Loucy (cell line): Measurements from ENCODE around the gene ZDHHC19.

Experiments used
- H2AFZ ChIP-seq: fragments of 200-600 bp; sonication (generic); 2 replicates; pipeline ENCODE4 v1.6.0; 2016; ENCODE audit warnings: antibody characterized with exemption, mild to moderate bottlenecking, low read length, moderate library complexity
- H3F3A ChIP-seq: fragments of 200-600 bp; 2 replicates; pipeline ENCODE4 v1.6.0; 2016; ENCODE audit warnings: antibody characterized with exemption, low read depth, mild to moderate bottlenecking
- H3K27me3 ChIP-seq: fragments of 200-600 bp; sonication (generic); 2 replicates; pipeline ENCODE4 v1.6.1; 2014; ENCODE audit warnings: low read length, mild to moderate bottlenecking; ENCODE audit not compliant: insufficient read depth, poor library complexity, severe bottlenecking
- H3K36me3 ChIP-seq: fragments of 200-600 bp; sonication (generic); 2 replicates; pipeline ENCODE4 v1.6.1; 2016; ENCODE audit warnings: low read length; ENCODE audit not compliant: insufficient read depth
- H3K4me1 ChIP-seq: fragments of 200-600 bp; sonication (generic); 2 replicates; pipeline ENCODE4 v1.5.1; 2014; ENCODE audit warnings: low read length, mild to moderate bottlenecking; ENCODE audit not compliant: insufficient read depth, poor library complexity, severe bottlenecking
- H3K4me2 ChIP-seq: fragments of 200-600 bp; sonication (generic); 2 replicates; pipeline ENCODE4 v1.6.0; 2014; ENCODE audit warnings: antibody characterized with exemption, low read length, low read depth, mild to moderate bottlenecking; ENCODE audit not compliant: poor library complexity, severe bottlenecking
- H3K4me3 ChIP-seq: fragments of 200-600 bp; sonication (generic); 2 replicates; pipeline ENCODE4 v1.5.1; 2014; ENCODE audit warnings: low read length, mild to moderate bottlenecking, mixed read lengths; ENCODE audit not compliant: poor library complexity, severe bottlenecking
- H3K79me2 ChIP-seq: fragments of 200-600 bp; sonication (generic); 2 replicates; pipeline ENCODE4 v1.6.1; 2014; ENCODE audit warnings: low read length; ENCODE audit not compliant: insufficient read depth
- H3K9ac ChIP-seq: fragments of 200-600 bp; sonication (generic); 2 replicates; pipeline ENCODE4 v1.6.0; 2014; ENCODE audit warnings: mild to moderate bottlenecking, low read depth, low read length, moderate library complexity; ENCODE audit not compliant: poor library complexity, severe bottlenecking
- H3K9me2 ChIP-seq: fragments of 200-600 bp; sonication (generic); replicated peaks from 2 replicates; pipeline ENCODE4 v1.6.1; 2016; ENCODE audit warnings: low read depth, low read length, mixed read lengths
- H3K9me3 ChIP-seq: fragments of 200-600 bp; sonication (generic); 2 replicates; pipeline ENCODE4 v1.6.1; 2014; ENCODE audit warnings: mild to moderate bottlenecking, antibody characterized with exemption, low read length, low read depth; ENCODE audit not compliant: insufficient read depth
- H4K20me1 ChIP-seq: fragments of 200-600 bp; sonication (generic); 2 replicates; pipeline ENCODE4 v1.6.0; 2014; ENCODE audit warnings: antibody characterized with exemption, low read length, mild to moderate bottlenecking; ENCODE audit not compliant: insufficient read depth, poor library complexity, severe bottlenecking
- CTCF ChIP-seq: fragments of 200-600 bp; sonication (generic); conservative IDR thresholded peaks from 2 replicates; pipeline ENCODE4 v1.5.1; 2014; ENCODE audit warnings: mild to moderate bottlenecking, antibody characterized with exemption, low read length
- EZH2phosphoT487 ChIP-seq: fragments of 200-600 bp; IDR thresholded peaks from 2 replicates; pipeline ENCODE4 v1.6.1; 2018; ENCODE audit warnings: antibody characterized with exemption, mild to moderate bottlenecking, moderate library complexity, borderline replicate concordance

ZDHHC19 gene

DNA sequence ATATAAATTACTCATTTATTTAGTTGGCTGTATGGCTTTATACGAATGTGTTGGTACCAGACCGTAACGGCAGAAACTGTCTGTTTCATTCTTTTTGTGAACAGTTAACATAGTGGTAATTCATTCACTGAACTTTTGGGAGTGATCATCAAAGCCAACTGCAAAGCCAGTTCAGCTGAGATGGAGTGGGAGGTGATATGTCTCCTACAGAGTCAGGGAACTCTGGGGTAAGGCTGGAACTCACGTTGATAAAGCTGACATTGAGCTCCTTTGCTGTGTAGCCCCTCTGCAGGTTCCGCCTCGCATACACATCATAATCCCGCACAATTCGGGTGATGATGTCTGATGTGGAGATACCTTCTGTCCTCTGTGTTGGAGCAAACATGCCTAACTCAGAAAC, 30.5 kb upstream of the ZDHHC19 start:
- Histone ChIP-seq H3K4me2 (no peak overlapping the region), H3K9ac (no peak overlapping the region), H3F3A (no peaks in the 10 kb centered on the region), H3K9me3 (no peaks in the 10 kb centered on the region), H3K4me3 (no peak overlapping the region), H4K20me1 (no peaks in the 10 kb centered on the region), H3K36me3 (peaks cover 28% of the 10 kb centered on the region; the same call in 1 of the 2 replicates), H3K4me1 (no peaks in the 10 kb centered on the region), H2AFZ (no peak overlapping the region), H3K9me2 (no peaks in the 10 kb centered on the region), H3K27me3 (no peaks in the 10 kb centered on the region), H3K79me2 (no peaks in the 10 kb centered on the region)
- no peak for TF ChIP-seq CTCF
- TF ChIP-seq EZH2phosphoT487: no peak

DNA sequence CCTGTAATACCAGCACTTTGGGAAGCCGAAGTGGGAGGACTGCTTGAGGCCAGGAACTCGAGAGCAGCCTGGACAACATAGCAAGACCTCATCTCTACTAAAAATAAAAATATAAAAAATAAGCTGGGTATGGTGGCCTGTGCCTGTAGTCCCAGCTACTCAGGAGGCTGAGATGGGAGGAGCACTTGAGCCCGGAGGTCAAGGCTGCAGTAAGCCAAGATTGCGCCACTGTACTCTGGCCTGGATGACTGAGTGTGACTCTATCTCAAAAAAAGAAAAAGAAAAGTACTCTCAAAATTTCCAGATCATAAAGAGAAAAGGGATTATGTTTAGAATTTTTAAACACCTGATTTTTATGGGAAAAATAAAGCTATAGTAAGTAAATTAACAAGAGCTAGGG, 29.2 kb upstream of the ZDHHC19 start:
- no peaks in the 10 kb centered on the region for H3K9me2 ChIP-seq
- peaks cover 19% of the 10 kb centered on the region; the same call in 1 of the 2 replicates for H3K36me3 ChIP-seq
- H3K9me3 ChIP-seq: no peaks in the 10 kb centered on the region
- no peaks in the 10 kb centered on the region for H3F3A ChIP-seq
- H3K9ac ChIP-seq: no peak overlapping the region
- no peaks in the 10 kb centered on the region for H3K4me1 ChIP-seq
- no peaks in the 10 kb centered on the region for H3K27me3 ChIP-seq
- no peaks in the 10 kb centered on the region for H4K20me1 ChIP-seq
- no peaks in the 10 kb centered on the region for H3K79me2 ChIP-seq
- H3K4me2 ChIP-seq: no peak overlapping the region
- H2AFZ ChIP-seq: no peak overlapping the region
- TF ChIP-seq CTCF: no peak
- no peak for TF ChIP-seq EZH2phosphoT487
- no peak overlapping the region for H3K4me3 ChIP-seq

DNA sequence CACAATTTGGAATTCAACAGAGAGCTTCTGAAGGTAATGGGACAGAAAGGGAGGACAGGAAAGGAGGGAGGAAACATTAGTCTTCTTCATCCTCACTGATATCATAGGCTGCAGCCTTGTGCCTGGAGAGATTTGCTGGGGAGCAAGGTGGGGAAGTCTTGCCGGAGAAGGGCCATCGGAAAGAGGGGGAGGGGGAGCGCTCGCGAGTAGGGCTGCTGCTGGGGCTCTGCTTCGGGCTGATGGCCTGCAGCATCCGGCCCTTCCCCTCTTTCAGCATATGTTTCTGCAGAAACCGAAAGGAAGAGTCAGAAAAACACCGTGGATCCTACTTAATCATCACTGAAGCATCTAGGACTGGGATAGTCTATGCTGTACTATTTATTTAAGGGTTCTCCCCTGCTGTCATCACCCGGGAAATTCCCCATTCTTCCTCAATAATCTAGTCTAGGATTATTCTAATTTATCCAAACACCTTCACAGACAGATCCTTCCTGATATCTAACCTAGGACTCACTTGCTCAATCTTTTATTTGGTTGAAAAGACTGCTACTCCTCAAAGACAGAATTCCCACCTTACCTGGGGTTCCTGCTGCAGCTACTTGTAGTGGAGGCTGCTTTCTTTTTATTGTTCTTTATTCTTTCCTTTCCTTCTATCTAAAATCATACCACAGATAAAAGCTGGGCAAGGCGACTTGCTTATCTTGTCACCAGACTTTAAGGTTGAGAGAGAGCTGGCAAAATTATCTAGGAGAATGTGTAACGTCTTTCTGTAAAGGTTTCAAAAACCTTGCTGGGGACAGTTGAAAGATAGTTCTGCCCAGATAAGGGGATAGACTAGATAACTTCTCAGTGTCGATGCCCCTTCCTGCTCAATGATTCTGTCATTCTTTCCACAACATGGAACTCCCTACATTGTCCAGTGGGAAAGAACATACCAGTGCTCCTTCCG, 27.7 kb upstream of the ZDHHC19 start:
- TF ChIP-seq EZH2phosphoT487: no peak
- no peak for TF ChIP-seq CTCF
- Histone ChIP-seq H3K4me1 (no peaks in the 10 kb centered on the region), H3K9me3 (no peaks in the 10 kb centered on the region), H3F3A (no peaks in the 10 kb centered on the region), H3K9me2 (no peaks in the 10 kb centered on the region), H3K27me3 (no peaks in the 10 kb centered on the region), H3K4me2 (no peak overlapping the region), H3K36me3 (peaks cover 17% of the 10 kb centered on the region; the same call in 1 of the 2 replicates), H3K79me2 (no peaks in the 10 kb centered on the region), H3K4me3 (no peak overlapping the region), H4K20me1 (no peaks in the 10 kb centered on the region), H2AFZ (no peak overlapping the region), H3K9ac (no peak overlapping the region)
